ENCODE measurements around the gene APH1B.
"Not testable (repeated sequence)": the region's sequence is repeated elsewhere in the genome, so short reads cannot be mapped to it uniquely, and the experiment has no call there.

APH1B gene

DNA sequence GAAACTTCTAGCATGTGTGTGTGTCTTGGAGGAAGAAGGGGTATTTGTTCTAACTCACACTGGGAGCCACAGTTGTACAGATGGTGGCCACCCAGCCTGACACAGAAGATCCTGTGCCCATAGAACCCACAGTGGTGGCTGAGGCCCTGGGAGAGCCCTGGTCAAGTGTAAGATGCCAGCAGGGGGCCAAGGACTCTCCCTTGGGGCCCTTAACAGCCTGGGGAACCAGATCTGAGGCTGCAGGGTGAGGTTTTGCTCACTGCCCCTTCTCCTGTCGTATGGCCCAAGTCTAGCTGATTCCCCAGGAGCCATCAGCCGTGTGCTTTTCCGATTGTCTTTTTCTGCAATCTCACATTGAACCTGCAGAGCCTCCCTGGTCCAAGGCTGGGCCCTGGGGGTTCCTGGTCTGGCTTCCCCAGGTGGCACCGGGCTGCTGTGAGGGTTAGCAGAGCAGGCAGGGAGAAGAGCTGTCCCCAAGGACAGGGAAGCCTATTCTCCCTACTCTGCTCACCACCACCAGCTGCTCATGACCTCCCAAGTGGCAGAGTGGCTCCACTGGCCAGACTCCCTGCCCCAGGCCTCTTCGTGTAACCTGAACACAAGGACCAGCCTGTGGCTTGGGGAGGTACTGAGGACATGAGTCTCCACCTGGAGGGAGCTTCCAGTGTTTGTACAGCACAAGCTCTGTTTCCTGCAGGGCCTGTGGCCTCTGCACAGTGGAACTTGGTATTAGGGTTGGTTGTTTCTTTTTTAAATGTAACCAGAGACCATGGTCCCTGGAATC, 52.4 kb downstream of the APH1B start:
- no peak for DNase-seq (ENCODE audit: extremely low read depth in 1 of 2, low read depth in 1 of 2)

DNA sequence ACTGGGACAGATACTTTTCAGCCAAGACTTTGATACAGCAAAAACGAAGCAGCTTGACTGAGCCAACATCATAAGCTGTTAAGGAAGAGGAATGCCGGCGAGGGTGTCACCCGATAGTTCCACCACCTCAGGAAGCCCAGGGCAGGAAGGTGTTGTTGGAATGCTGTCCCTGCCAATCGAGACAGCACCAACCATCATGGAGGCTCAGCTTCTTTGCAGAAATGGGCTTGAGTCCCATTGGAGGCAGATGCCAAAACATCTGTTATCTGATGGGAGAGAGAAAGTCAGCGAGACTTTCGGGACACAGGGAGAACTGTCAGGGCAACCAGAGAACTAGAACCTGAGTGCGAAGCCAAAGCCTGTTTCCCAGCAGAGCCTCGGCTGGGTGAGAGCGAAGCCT, 53.5 kb downstream of the APH1B start:
- no peak for DNase-seq (ENCODE audit: extremely low read depth in 1 of 2, low read depth in 1 of 2)

DNA sequence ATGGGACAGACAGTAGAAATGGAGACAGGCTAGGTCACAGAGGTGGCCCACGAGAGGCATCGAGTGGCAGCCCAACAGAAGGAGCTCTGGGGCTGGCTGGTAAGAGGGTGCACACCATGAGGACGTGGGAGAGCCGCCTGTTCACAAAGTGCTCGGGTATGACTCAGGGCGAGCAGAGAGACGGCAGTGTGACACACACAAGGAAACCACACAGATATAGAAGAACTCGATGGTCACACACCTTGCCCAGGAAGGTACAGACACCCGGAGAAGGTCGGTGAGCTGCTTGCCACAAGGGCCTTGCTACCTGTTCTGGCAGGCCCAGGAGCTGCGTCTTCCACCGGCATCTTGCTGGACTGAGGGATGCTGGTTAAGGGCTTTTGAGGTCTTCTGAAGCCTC, 54.1 kb downstream of the APH1B start:
- DNase-seq (ENCODE audit: extremely low read depth in 1 of 2, low read depth in 1 of 2) = peak; percentile 2 to 20

DNA sequence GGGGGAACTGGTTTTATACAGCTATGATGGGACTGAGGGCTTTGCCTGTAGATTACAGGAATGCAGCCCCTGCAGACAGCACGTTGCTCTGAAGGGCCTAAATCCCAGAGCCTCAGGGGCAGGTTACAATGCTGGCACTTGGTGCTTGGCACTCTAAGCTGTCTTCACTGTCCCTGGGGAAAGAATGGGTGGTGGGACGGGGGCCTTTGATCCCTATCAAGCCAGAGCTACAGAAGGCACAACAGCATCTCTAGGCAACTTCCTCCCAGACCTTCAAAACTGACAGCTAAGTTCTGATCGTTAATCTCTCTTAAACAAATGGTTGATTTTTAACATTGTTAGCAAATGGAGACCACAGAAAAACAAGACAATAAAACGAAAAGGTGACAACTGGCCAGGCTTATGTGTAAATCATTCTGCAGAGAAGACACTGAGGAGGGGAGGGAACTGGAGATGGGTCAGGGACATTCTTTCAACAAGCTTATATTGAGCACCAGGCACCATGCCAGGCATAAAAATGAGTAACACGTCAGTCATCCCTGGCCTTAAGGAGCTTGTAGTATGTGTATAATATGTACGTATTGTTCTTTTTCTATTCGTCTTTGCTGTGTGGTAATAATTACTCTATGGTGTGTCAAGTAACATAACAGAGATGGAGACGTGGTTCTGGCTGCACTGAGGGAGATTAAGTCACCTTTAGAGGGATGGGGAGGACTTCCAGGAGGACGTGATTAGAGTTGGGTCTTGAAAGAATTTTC, 55.1 kb downstream of the APH1B start:
- DNase-seq (ENCODE audit: extremely low read depth in 1 of 2, low read depth in 1 of 2) = no peak

DNA sequence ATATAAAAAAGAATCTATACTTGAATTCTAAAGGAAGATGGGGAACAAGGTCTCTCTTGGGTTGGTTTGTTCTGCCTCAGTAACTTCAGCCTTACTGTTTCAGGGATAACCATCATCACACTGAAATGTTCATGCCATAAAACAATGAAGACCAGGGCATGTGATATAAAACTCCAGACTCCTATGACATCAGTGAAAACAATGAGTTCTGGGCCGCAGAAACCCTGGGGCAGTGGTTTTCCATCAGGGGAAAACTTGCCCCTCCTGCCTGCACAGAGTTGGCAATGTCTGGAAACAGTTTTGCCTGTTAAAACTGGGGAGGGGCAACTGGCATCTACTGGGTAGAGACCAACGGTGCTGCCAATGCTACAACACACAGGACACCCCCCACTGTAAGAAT, 57.4 kb downstream of the APH1B start:
- no peak for DNase-seq (ENCODE audit: extremely low read depth in 1 of 2, low read depth in 1 of 2)

DNA sequence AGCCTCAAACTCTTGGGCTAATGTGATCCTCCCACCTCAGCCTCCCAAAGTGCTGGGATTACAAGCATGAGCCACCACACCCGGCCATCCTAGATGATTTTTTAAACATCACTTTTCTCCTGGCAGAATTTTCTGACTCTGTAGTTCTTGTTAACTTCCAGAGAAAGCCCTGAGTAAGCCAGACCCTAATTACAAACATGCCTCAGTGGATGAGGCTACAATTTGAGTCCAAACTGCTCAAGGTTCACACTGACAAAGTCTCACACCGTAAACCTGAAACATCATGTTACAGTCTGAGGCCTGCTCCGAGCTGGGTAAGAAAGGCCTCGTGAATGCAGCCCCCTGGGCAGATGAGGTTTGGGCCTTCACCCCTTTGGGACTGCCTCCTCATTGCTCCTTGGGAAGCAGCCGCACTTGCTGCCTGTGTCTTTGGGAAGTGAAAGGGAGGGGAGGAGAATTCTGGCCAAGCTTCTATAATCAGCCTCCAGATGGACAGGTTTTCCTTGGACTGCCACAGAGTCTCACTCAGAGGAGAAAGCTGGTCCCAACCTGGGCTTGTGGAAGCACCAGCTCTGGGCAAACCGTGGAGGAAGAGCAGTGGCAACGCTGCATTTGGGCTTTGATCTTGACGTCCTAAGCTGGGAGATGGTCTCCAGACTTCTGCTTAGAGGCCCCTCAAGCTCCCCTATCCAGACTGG, 58.3 kb downstream of the APH1B start:
- DNase-seq (ENCODE audit: extremely low read depth in 1 of 2, low read depth in 1 of 2) = no peak

DNA sequence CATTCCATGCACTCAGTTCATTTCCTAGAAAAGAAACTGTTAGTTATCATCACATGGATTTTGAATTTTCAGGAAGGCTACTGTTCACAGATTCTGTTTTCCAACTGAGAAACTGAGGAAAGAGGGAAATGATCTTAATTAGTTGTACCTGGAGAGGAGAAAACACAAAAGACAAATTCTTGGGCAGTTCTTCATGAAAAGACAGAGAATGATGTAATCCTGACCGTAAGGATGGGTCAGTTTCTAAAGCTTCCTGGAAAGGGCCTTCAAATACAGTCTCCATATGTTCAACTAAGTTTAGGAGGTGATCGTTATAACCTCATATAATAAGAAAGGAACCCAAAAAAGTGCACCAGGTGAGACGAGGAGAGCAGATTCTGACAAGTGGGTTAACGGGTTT, 59.6 kb downstream of the APH1B start:
- DNase-seq (ENCODE audit: extremely low read depth in 1 of 2, low read depth in 1 of 2) = no peak

DNA sequence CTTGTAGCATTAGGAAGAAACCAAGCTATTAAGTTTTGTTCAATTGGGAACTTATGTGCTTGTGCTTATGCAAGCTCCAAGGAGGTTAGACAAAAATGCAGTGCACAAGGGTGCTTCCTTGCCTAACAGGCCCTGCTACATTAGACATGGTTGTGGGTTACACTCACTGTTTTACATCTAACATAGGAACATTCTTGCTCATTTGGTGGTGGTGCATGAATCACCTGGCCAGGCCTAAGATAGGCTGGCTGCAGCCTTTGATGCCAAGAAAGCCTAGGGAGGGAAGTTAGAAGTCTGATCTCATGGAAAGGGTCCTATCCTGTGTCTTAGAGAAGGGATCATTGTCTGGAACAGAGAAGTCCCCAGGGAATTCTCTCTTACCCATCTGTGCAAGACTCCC, 60.8 kb downstream of the APH1B start:
- no peak for DNase-seq (ENCODE audit: extremely low read depth in 1 of 2, low read depth in 1 of 2)

DNA sequence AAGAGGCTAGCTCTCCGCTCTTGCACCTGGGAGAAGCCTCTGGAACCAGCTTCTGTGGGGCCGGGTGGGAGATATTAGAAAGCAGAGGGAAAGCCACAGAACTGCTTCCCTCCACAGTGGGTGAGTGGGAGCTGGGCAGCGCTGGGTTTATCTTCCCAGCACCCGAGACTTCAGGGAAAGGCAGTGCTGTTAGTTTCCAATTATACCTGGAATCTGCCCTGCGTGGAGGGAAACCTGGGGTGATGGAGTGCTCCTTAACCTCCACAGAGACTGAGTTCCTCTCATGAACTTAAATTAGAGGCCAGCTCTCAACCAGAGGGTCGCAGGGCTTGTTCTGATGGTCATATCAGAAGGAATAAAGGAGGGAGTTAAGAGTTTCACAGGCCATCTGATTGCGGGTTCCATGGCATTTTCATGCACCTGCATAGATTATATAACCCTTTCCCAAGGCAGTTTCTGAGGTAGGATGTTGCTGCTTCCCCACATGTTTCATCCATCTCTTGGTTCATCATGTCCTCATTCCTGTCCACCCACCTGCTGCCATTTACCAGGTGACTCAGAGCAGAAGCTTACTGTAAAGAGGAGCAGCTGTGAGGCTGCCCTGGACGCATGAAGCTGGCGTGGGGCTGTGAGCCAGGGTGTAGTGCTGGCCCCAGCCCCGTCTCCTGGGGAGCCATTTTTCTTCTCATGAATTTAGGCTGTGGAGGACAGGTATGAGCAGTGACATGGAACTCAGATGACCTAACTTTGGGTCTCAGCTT, 61.8 kb downstream of the APH1B start:
- DNase-seq (ENCODE audit: extremely low read depth in 1 of 2, low read depth in 1 of 2) = no peak

DNA sequence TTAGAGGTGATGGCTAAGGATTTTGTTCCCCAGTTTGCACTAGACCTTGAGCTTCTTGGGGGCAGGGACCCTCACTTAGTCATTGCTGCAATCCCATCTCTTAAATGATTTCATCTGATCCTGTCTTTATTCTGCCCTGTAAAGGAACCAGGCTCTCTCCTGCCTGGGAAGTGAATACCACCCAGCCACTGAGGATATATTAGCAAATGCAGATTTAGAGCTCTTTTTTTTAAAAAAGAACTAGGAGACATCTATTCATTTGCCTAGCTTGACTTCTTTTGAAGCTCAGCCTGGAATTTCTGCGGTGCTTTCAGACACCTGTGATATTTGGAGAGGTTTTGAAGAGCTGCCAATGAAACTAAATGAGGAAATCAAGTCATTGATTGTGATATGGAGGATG, 62.4 kb downstream of the APH1B start:
- no peak for DNase-seq (ENCODE audit: extremely low read depth in 1 of 2, low read depth in 1 of 2)

DNA sequence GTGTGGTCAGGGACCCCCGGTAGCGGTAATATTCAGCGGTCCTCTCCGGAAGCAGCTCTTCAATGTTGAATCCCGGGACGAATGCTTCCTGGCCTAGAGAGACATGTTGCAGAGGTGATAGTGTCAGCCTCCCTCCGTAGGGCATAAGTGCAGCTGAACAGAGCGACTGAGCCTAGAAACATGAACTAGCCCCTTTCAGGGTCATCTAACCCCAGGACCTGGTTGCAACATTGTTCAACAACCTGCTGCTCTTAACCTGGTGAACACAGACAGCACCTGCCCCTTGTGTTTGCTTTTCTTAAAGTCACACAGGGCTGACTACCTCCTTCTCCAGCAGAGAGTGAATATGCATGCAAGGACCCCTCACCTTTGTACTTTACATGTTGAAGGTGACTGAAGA, 62.9 kb downstream of the APH1B start:
- no peak for DNase-seq (ENCODE audit: extremely low read depth in 1 of 2, low read depth in 1 of 2)

DNA sequence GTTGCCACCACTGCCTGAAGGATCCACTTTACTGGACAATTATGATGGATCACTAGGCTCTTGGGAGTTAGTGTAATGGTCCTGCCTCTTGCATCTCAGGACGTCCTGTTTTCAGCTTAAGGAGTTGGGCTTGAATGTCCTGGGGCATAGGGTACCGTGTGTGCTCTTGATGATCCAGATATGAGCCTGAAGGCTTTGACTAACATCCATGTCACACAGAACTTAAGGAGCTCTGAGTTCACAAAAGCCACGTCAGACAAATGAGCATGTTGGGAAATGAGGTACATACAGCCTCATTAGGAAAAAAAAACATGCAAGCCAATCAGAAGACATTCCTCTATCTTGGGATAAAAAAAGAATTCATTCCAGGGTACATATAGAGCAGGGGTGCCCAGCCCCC, 63.5 kb downstream of the APH1B start:
- no peak for DNase-seq (ENCODE audit: extremely low read depth in 1 of 2, low read depth in 1 of 2)

DNA sequence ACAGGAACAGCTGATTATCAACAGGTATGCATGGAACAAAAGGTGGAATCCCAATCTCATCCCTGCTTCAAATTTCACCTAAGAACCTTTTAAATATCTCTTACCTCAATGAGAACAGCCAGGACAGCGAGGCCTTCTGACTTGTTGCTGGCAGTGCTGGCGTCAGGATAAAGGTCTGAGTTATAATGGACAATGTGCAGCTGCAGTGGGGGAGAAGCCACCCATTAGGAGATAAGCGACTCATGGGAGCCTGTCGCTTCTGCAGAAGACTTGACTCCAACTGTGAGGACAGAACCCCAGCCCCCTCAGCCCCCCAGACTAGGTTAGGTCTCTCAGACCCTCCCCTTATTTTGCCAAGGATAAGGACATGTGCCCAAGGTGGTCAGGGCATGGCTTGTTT, 64.5 kb downstream of the APH1B start:
- no peak for DNase-seq (ENCODE audit: extremely low read depth in 1 of 2, low read depth in 1 of 2)

DNA sequence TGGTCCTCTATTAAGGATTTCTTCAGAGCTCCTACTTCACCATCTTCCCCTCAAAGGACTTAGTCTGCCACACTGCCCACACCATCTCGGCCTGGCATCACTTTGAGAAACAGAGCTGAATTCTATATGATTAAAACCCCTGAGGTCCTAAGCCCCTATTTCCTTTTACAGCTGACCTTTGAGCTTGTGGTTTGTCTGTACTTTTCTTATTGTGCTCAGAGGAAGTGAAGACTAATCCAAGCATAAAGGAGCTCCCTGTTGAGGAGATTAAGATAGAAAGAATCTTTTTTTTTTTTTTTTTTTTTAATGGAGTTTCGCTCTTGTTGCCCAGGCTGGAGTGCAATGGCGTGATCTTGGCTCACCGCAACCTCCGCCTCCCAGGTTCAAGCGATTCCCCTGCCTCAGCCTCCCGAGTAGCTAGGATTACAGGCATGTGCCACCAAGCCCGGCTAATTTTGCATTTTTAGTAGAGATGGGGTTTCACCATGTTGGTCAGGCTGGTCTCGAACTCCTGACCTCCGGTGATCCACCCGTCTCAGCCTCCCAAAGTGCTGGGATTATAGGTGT, 65.7 kb downstream of the APH1B start:
- not testable (repeated sequence) for DNase-seq (ENCODE audit: extremely low read depth in 1 of 2, low read depth in 1 of 2)

DNA sequence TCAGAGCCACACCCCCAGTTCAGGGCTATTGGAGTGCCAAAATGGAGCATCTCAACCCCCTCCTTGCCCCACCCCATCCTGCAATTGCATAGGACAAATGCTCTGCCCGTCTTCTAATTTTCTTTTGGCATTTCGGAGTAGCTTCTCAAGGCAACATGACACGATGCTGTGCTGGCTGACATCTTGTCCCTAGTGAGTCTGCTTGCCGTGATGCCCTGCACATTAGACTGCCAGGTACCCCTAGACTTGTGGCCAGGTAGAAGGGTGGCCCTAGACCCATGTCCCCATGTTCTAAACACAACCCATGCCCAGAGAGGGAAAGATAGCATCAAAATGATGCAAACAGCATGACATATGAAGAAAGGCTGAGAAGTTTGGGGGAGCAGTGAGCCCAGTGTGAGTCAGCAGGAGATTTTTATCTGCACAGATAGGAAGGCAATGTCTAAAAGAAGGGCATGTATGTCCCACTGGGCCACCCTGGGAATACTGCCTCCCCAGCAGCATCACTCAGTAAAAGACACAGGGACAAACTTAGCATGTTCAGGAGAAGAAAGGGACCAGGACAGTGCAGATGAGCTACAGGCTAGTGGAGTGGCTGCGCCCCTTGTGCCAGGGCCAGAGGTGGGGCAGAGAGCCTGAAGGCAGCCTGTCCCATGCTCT, 67.5 kb downstream of the APH1B start:
- no peak for DNase-seq (ENCODE audit: extremely low read depth in 1 of 2, low read depth in 1 of 2)

DNA sequence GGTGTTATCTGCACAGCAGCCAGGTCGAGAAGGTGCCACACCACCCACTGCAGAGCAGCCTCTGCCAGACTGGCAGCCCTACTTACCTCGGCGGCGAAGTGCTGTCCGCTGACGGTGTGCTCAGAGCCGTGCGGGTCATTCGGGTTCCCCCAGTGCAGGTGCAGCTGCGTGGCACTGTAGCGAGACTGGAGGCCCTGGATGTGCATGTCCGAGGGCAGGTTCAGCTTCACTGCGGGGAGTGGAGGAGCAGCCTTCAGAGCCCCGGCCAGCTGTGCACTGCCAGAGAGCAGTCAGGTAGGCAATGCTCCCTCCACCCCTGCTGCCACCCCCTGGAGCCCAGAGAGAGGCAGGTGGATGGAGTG, 68.0 kb downstream of the APH1B start:
- DNase-seq (ENCODE audit: extremely low read depth in 1 of 2, low read depth in 1 of 2) = no peak

DNA sequence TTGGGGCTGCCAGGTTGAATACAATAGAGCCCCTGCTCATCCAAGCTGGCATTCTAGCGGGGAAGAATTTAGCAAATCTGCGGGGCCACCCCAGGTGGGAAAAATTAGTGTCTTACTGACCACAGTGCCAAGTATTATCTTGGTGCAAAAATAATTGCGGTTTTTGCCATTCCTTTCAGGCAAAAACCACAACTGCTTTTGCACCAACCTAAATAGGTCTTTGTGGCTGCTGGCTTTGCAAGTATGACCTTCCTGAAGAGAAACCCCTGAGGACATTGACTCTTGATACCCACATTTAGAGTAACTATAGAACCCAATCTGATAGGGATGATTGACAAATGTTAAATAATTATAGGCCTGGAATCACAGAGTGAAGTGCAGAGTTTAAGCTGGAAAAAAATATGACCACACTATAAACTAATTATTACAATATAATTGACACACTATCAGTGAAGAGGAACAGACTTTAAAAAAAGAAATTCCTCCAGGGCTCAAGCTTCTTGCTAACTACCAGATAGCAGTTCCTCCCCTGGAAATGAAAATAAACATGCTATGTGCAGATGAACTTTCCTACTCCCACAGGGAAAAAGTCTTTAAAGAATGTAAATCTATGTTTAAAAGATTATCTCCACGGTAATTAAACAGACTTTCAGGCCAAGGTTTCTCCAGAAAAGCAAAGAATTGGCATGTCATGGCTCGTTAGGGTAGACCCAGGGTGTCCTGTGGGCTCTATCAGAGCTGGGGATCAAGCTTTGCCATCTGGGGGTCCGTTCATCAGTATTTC, 69.9 kb downstream of the APH1B start:
- DNase-seq (ENCODE audit: extremely low read depth in 1 of 2, low read depth in 1 of 2) = no peak

DNA sequence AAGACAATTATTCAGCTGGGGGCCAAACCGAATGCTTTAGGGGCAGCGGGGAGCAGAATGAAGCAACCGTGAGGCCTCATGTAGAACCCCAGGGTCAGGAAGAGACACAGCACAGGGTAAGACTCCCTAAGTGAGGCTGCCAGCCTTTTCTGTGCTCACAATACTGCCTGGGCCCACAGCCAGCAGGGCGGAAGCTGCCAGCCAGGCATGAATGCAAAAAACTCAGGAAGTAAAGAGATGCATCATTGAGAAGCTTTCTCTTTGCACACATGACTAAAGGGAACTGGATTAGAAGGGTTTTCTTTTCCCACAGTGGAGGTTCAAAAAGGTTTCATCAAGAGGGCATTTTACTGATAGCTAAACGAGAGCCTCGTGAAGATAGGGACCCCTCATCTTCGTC, 71.0 kb downstream of the APH1B start:
- no peak for DNase-seq (ENCODE audit: extremely low read depth in 1 of 2, low read depth in 1 of 2)

DNA sequence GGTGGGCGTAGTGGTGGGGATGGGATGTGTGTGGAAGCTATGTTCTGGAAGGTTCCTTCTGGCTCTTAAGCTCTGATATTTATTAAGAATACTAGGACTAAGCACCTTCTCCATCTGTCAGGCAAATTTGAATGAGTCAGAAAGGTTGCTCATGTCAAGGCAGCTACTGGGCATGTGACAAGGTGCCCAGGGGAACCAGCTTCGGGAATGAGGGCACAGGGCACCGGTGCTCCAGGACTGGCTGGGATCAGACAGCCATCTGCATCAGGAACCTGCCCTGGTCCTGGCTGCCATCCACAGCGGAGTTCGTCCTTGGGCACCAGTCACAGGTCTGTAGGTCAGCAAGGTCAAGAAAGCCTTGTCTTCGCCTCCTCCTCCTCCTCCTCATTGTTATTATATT, 71.8 kb downstream of the APH1B start:
- no peak for DNase-seq (ENCODE audit: extremely low read depth in 1 of 2, low read depth in 1 of 2)

DNA sequence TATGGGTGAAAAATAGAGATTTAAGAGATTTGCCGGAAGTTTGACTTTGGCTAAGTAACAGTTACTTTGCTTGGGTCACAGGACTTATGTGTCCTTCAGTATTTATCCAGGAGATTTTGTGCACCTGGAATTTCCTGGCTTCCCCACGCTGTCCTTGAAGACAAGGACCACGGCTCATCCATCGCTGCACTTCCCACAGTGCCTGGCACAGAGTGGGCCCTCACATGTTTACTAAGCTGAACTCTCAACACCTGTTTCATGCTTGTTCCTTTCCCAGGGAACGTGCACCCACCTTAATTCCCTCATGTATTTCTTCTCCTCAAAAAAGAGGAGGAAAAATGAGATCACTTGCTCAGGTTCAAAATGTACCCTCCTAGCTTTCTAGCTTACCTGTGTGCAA, 72.2 kb downstream of the APH1B start:
- DNase-seq (ENCODE audit: extremely low read depth in 1 of 2, low read depth in 1 of 2) = no peak

Data from stimulated activated CD8-positive, alpha-beta memory T cell treated with anti-CD3 and anti-CD28 coated beads, Interleukin-7, amount 100 ng/mL, for 48 hours (primary cell).